Right lobe of liver (tissue), 4 donors: Measurements from ENCODE around the gene CAP1.

ENCODE experiments used
- CTCF ChIP-seq, 4 donors: fragments of 200-600 bp in 3 of 4; fragments of 450-650 bp in 1 of 4; IDR thresholded peaks; one replicate each; pipeline versions ENCODE4 v1.5.1 to v1.8.0; 2016 to 2022; ENCODE audit warnings: antibody characterized with exemption in 4 of 4, mild to moderate bottlenecking in 2 of 4
- POLR2A ChIP-seq: fragments of 450-650 bp; IDR thresholded peaks from one replicate; pipeline ENCODE4 v1.6.1; 2017; ENCODE audit warnings: antibody characterized with exemption, mild to moderate bottlenecking
- donor health status: DM: no; HTN: no; CAD: no.
- donor health status: DM: no; HTN: no; CAD: no.
- donor health status: DM: no; HTN: yes; CAD: no.

GRCh38 chr1:40047769-40048168, 7.2 kb downstream of the CAP1 start:
- TF ChIP-seq CTCF (IDR thresholded peaks at IDR 0.05) (no peak), POLR2A (no peak)
